Measurements from ENCODE around the gene TMEM240.

- no peak for TF ChIP-seq CTCF (IDR thresholded peaks at IDR 0.05)
- TF ChIP-seq POLR2A (IDR thresholded peaks at IDR 0.05): no peak
Measured at GRCh38 chr1:1543706-1544099, 3.3 kb upstream of the TMEM240 start.

All from Peyer's patch (tissue), 4 donors.